H4 (cell line): ENCODE measurements around the gene NEIL3. TPM values are rescaled to one million over a fixed set of nuclear protein-coding genes. Genes with fewer than 3 reads are reported as not detected.
"Not testable (repeated sequence)": the region's sequence is repeated elsewhere in the genome, so short reads cannot be mapped to it uniquely, and the experiment has no call there.

Experiments used
- DNase-seq: peaks from one replicate; pipeline ENCODE4 v3.0.0-alpha.2; 2015; ENCODE audit warnings: low spot score
- total RNA-seq: library from RNA; depleted of rRNA; stranded (reverse); fragments of >200 nt; shearing (Covaris generic); gene quantifications from 2 replicates; pipeline ENCODE4 v1.2.3, GENCODE V29; 2014

Gene NEIL3
- total RNA-seq, 1 experiment from 2014 or later = 23.8 TPM

- DNase-seq = no peak
These were observed 8.5 kb upstream of the NEIL3 start for GRCh38 chr4:177301126-177301639.

- DNase-seq = peak; percentile 22
These were observed 7.1 kb upstream of the NEIL3 start for GRCh38 chr4:177302371-177303100.

- DNase-seq = peak; percentile 33
These were observed 5.6 kb upstream of the NEIL3 start for GRCh38 chr4:177304094-177304493.

DNA sequence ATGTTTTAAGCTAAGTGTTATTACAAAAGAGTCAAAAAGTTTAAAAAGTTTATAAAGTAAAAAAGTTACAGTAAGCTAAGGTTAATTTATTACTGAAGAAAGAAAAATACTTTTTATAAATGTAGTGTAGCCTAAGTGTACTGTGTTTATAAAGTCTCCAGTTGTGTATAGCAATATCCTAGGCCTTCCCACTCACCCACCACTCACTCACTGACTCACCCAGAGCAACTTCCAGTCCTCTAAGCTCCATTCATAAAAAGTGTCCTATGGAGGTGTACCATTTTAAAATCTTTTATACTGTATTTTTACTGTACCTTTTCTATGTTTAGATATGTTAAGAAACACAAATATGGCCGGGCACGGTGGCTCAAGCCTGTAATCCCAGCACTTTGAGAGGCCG is 4.8 kb upstream of the NEIL3 start:
- DNase-seq = not testable (repeated sequence)

DNA sequence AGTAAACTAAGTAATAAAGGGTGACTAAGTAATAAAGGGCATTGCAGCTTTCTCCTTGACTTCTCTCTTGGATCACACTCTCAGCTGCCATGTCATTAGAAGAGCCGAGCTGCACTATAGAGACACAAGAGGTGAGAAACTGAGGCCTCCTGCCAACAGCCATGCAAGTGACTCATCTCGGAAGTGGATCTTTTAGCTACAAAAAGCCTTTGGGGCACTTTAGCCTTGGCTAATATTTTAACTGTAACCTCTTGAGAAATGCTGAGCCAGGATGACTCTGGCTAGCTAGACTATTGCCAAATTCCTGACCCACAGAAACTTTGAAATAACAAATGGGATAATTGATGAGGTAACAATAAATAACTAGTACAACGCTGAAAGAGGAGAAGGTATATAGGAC is 1.5 kb upstream of the NEIL3 start:
- peak; percentile 37 for DNase-seq

DNA sequence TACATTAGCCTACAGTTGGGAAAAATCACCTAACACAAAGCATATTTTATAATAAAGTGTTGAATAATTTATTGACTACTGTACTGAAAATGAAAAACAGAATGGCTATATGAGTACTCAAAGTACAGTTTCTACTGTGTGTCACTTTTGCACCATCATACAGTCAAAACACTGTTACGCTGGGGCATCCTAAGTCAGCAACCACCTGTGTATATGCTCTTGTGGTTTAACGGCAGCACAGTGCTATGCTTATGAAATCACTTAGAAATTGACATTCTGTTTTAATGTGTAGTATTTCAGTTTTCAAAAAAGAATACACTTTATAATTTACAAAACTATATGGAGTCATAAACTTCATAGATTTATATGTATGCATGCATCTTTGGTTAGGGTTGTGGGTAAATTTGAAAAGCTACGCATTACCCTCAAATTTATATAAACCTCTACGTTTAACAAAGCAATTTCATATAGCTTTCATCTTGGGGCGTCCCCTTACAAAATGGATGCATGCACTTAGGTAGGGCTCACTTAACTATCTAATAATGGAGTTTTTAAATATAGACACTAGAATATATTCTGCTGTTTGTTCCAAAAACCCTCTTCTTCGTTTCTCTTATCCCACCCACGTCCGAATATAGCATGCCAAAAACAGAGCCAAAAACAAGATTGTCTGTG is 690 bp upstream of the NEIL3 start:
- DNase-seq = no peak

DNA sequence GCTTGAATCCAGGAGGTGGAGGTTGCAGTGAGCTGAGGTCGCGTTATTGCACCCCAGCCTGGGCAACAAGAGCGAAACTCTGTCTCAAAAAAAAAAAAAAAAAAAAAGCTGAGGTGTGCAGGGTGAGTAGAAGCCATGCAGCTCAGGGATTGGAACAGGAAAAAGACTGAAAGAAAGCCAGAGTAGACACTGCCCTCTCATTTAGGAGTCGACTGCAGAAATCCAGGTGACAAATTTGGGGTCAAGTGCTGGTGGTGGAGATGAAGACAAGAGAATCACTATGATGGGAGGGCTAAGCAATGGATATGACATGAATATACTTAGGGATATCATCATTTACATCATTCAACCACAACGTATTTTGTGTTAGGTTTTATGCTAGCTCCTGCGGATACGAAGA is 1.9 kb downstream of the NEIL3 start:
- DNase-seq = no peak

- no peak for DNase-seq
These were observed 3.6 kb downstream of the NEIL3 start for GRCh38 chr4:177313263-177313662.

GRCh38 chr4:177315767-177316464 is 6.2 kb downstream of the NEIL3 start:
- DNase-seq = no peak

- DNase-seq = no peak
These were observed 11.0 kb downstream of the NEIL3 start for GRCh38 chr4:177320721-177321120.

DNA sequence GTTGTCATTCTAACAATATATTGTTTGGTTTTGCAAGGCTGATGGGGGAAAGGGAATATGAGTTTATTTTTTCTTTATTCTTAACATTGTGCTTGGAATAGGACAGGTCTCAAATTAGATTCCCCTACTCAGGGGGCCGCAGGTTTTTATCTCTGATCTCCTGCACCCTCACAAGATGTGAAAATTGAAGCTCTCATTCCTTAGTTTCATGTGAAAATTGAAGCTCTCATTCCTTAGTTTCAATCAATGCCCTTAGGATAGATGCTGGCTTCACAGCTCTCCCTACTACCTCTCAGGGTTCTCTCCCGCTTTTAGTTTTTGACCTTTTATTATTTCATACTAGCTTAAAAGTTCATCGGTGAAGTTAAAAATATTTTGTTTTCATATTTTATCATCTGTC is 12.0 kb downstream of the NEIL3 start:
- DNase-seq = no peak

DNA sequence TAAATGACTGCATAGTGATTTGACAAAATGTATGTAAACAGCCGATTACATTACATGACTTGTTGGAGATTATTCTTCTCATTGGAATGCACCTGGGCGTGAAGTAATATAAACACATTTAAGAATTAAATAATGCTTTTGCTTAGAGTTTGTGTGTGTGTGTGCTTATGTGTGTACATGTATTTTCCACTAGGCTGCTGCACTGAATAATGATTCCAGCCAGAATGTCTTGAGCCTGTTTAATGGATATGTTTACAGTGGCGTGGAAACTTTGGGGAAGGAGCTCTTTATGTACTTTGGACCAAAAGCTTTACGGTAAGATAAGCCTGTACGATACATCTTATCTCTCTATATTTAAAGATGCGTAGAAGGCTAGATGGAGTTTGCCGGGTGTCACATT is 12.6 kb downstream of the NEIL3 start:
- peak; percentile 10 for DNase-seq

- DNase-seq = no peak
These were observed 13.2 kb downstream of the NEIL3 start for GRCh38 chr4:177322881-177323280.

DNA sequence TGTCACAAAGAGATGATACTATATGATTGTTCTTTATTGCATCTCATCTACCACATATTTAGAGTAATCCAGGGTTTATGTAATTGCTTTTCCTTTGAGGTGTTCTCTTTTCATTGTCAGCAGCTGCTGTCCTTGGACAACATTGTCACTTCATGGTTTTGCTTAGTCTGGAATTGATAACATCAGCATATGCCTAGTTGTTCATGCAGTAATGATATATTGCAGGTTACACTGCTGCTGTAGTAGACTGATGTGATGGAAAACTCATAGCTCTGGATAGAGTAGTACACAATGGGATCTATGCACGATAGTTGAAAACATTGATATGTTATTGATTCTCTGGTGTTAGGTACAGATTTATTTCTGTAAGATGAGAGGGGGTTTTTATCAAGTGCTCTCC is 13.7 kb downstream of the NEIL3 start:
- no peak for DNase-seq

- no peak for DNase-seq
These were observed 22.4 kb downstream of the NEIL3 start for GRCh38 chr4:177332119-177332518.

DNA sequence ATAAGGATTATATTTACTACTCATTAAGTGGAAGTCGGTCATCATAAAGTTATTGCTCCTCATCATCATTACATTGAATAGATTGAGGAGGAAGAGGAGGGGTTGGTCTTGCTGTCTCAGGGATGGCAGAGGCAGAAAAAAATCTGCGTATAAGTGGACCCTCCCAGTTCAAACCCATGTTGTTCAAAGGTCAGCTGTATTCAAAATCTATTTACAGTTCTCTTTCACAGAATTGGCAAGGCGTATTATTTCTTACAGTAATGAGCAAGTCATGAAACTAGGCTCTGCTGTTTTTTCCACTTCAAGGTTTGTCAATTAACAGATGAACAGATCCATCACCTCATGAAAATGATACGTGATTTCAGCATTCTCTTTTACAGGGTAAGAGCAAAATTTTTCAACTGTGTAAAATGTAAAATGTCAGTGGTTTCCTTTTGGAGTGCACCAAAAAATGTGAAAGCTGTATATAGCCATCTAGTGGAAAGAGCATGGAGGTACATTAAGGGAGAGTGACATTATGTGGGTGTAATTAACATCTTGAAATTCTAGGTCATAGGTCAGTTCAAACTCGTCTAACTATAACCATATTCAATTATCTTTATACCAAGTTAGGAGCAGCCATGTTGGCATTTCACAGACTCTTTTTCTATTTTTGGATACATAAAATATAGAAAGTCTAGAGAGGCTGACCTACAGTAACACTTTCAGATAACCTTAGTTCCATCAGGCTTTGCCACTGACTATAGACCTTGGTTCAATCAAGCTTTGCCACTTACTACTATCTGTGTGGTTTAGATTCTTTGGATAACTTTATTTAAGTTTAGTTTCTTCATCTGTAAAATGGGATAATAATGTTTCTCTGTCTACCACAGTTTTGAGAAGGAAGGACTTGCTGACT is 30.1 kb downstream of the NEIL3 start:
- DNase-seq = peak; percentile 33

- no peak for DNase-seq
These were observed 38.7 kb downstream of the NEIL3 start for GRCh38 chr4:177348348-177348747.

DNA sequence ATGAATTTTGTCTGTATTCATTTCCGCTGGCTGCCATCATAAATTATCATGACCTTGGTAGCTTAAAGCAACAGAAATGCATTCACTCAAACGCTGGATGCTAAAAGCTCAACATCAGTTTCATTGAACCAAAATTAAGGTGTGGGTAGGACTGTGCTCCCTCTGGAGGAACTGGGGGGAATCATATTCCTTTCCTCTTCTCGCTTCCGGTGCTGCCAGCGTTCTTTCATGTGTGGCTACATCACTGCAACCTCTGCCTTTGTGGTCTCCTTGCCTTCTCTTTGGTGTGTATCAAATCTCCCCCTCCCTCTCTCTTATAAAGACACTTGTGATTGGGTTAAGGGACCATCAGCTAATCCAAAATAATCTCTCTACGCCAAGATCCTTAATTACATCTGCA is 39.5 kb downstream of the NEIL3 start:
- no peak for DNase-seq

- DNase-seq = no peak
These were observed 42.1 kb downstream of the NEIL3 start for GRCh38 chr4:177351622-177352244.

DNA sequence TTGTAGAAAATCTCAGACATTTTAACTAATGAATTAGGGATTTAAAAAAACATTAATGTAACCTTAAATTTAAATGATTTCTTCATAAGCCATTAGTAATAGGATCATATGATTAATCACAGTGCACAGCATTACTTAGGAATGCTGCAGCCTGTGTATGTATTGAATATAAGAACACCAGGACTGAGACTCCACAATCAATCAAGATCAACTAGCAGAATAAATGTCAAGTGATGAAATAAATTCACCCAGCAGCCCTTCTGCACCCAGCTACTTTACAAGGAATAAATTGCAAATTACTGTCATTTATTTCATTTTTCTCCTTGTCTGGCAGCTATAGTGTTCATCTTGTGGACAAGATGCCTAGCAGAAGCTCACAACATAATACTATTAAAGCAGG is 46.5 kb downstream of the NEIL3 start:
- no peak for DNase-seq

DNA sequence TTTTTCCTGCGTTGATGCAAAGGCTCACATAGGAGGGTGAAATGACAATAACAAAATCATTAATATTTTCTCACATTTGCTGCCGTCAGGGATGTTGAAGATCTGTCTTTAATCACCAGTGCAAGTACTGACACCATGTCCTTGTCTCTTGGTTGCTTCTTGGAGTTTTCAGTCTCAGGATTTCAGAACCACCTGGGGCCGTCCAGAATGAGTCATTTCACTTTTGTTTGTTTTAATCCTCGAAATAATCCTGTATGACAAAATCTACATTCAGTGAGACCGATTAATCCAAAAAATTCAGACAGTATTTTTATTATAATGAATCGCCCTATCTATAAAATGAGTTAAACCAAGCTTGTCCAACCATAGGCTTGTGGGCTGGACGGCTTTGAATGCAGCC is 47.2 kb downstream of the NEIL3 start:
- DNase-seq = no peak
